Stimulated activated effector memory CD8-positive, alpha-beta T cell treated with anti-CD3 and anti-CD28 coated beads, Interleukin-12 subunit alpha, Interleukin-12 subunit beta, amount 100 ng/mL, for 72 hours (primary cell): Measurements from ENCODE around the gene ARHGAP26.

Experiments
- ATAC-seq: fragments of 150-1000 bp; cut with Tn5 transposase; 2 replicates; pipeline ENCODE4 v1.10.0; 2021
- DNase-seq, 2 donors: peaks; one replicate each; pipeline ENCODE4 v3.0.0; 2021 to 2022; ENCODE audit warnings: low spot score in 2 of 2
- H3K27ac Mint-ChIP-seq: one replicate; pipeline ENCODE4 v1.8.0; 2022; ENCODE audit warnings: mild to moderate bottlenecking, mixed read lengths
- H3K36me3 Mint-ChIP-seq: one replicate; pipeline ENCODE4 v1.8.0; 2022; ENCODE audit warnings: mild to moderate bottlenecking, mixed read lengths
- H3K4me1 Mint-ChIP-seq: one replicate; pipeline ENCODE4 v1.8.0; 2022; ENCODE audit warnings: mixed read lengths
- H3K4me3 Mint-ChIP-seq: one replicate; pipeline ENCODE4 v1.8.0; 2022; ENCODE audit warnings: mild to moderate bottlenecking, mixed read lengths
- H3K9me3 Mint-ChIP-seq: one replicate; pipeline ENCODE4 v1.8.0; 2022; ENCODE audit warnings: mixed read lengths

ARHGAP26 gene

GRCh38 chr5:142769793-142770649 is at the start of gene ARHGAP26:
ARHGAP26 (plus strand) TSS chr5:142770377; CDS start chr5:142770762, 385 bp downstream.
- peaks cover 16% of the 10 kb centered on the region for H3K36me3 Mint-ChIP-seq
- H3K4me3 Mint-ChIP-seq, result peak within 1 kb of the TSS; percentile 92
- peaks cover 49% of the 10 kb centered on the region for H3K4me1 Mint-ChIP-seq
- ATAC-seq (peak; percentile 94), DNase-seq (peak; percentile 86 to 96)
- H3K9me3 Mint-ChIP-seq, result no peaks in the 10 kb centered on the region
- peak within 1 kb of the TSS; percentile 90 for H3K27ac Mint-ChIP-seq

- H3K27ac Mint-ChIP-seq, result peak overlapping the region; percentile 7
- no peaks in the 10 kb centered on the region for H3K9me3 Mint-ChIP-seq
- no peaks in the 10 kb centered on the region for H3K36me3 Mint-ChIP-seq
- no peak overlapping the region for H3K4me3 Mint-ChIP-seq
- H3K4me1 Mint-ChIP-seq, result peaks cover 6% of the 10 kb centered on the region
- DNase-seq (no peak), ATAC-seq (no peak)
These were observed 49.4 kb upstream of the ARHGAP26 start for GRCh38 chr5:142720641-142721271.

GRCh38 chr5:142722146-142722545 is 48.0 kb upstream of the ARHGAP26 start:
- Mint-ChIP-seq H3K36me3 (no peaks in the 10 kb centered on the region), H3K9me3 (no peaks in the 10 kb centered on the region), H3K4me3 (no peak overlapping the region), H3K27ac (no peak overlapping the region), H3K4me1 (peaks cover 11% of the 10 kb centered on the region)
- ATAC-seq, result no peak
- DNase-seq, result no peak

GRCh38 chr5:142722896-142723295 is 47.3 kb upstream of the ARHGAP26 start:
- DNase-seq, result no peak
- Mint-ChIP-seq H3K27ac (no peak overlapping the region), H3K36me3 (no peaks in the 10 kb centered on the region), H3K9me3 (no peaks in the 10 kb centered on the region), H3K4me1 (peaks cover 11% of the 10 kb centered on the region), H3K4me3 (no peak overlapping the region)
- no peak for ATAC-seq

- no peak overlapping the region for H3K27ac Mint-ChIP-seq
- H3K4me3 Mint-ChIP-seq, result no peak overlapping the region
- DNase-seq (no peak), ATAC-seq (no peak)
- H3K4me1 Mint-ChIP-seq, result peaks cover 16% of the 10 kb centered on the region
- no peaks in the 10 kb centered on the region for H3K9me3 Mint-ChIP-seq
- H3K36me3 Mint-ChIP-seq, result no peaks in the 10 kb centered on the region
These were observed 45.4 kb upstream of the ARHGAP26 start for GRCh38 chr5:142724821-142725220.

- Mint-ChIP-seq H3K9me3 (no peaks in the 10 kb centered on the region), H3K4me3 (no peak overlapping the region), H3K27ac (peak overlapping the region; percentile 38), H3K4me1 (peaks cover 16% of the 10 kb centered on the region), H3K36me3 (no peaks in the 10 kb centered on the region)
- no peak for DNase-seq
- no peak for ATAC-seq
These were observed 44.7 kb upstream of the ARHGAP26 start for GRCh38 chr5:142725231-142726187.

- Mint-ChIP-seq H3K4me1 (peaks cover 16% of the 10 kb centered on the region), H3K27ac (peak overlapping the region; percentile 38), H3K9me3 (no peaks in the 10 kb centered on the region), H3K36me3 (no peaks in the 10 kb centered on the region), H3K4me3 (no peak overlapping the region)
- ATAC-seq (peak; percentile 75), DNase-seq (no peak)
These were observed 43.9 kb upstream of the ARHGAP26 start for GRCh38 chr5:142726188-142726731.

GRCh38 chr5:142727735-142728047 is 42.5 kb upstream of the ARHGAP26 start:
- ATAC-seq (no peak), DNase-seq (no peak)
- no peak overlapping the region for H3K4me3 Mint-ChIP-seq
- no peaks in the 10 kb centered on the region for H3K36me3 Mint-ChIP-seq
- H3K27ac Mint-ChIP-seq, result no peak overlapping the region
- no peaks in the 10 kb centered on the region for H3K9me3 Mint-ChIP-seq
- peaks cover 20% of the 10 kb centered on the region for H3K4me1 Mint-ChIP-seq

GRCh38 chr5:142735323-142736246 is 34.6 kb upstream of the ARHGAP26 start:
- no peak overlapping the region for H3K27ac Mint-ChIP-seq
- DNase-seq (no peak), ATAC-seq (no peak)
- no peaks in the 10 kb centered on the region for H3K9me3 Mint-ChIP-seq
- H3K4me3 Mint-ChIP-seq, result no peak overlapping the region
- peaks cover 49% of the 10 kb centered on the region for H3K4me1 Mint-ChIP-seq
- no peaks in the 10 kb centered on the region for H3K36me3 Mint-ChIP-seq

- no peak overlapping the region for H3K4me3 Mint-ChIP-seq
- H3K27ac Mint-ChIP-seq, result no peak overlapping the region
- ATAC-seq (no peak), DNase-seq (no peak)
- H3K4me1 Mint-ChIP-seq, result peaks cover 49% of the 10 kb centered on the region
- no peaks in the 10 kb centered on the region for H3K9me3 Mint-ChIP-seq
- H3K36me3 Mint-ChIP-seq, result no peaks in the 10 kb centered on the region
These were observed 33.9 kb upstream of the ARHGAP26 start for GRCh38 chr5:142736247-142736632.

GRCh38 chr5:142737179-142737578 is 33.0 kb upstream of the ARHGAP26 start:
- no peak overlapping the region for H3K27ac Mint-ChIP-seq
- H3K4me1 Mint-ChIP-seq, result peaks cover 49% of the 10 kb centered on the region
- DNase-seq, result no peak
- no peak for ATAC-seq
- H3K9me3 Mint-ChIP-seq, result no peaks in the 10 kb centered on the region
- H3K4me3 Mint-ChIP-seq, result no peak overlapping the region
- no peaks in the 10 kb centered on the region for H3K36me3 Mint-ChIP-seq

GRCh38 chr5:142740474-142741242 is 29.5 kb upstream of the ARHGAP26 start:
- no peak overlapping the region for H3K27ac Mint-ChIP-seq
- DNase-seq (no peak), ATAC-seq (no peak)
- H3K4me3 Mint-ChIP-seq, result no peak overlapping the region
- H3K4me1 Mint-ChIP-seq, result peaks cover 18% of the 10 kb centered on the region
- no peaks in the 10 kb centered on the region for H3K9me3 Mint-ChIP-seq
- no peaks in the 10 kb centered on the region for H3K36me3 Mint-ChIP-seq

GRCh38 chr5:142743592-142744441 is 26.4 kb upstream of the ARHGAP26 start:
- Mint-ChIP-seq H3K9me3 (no peaks in the 10 kb centered on the region), H3K4me3 (no peak overlapping the region), H3K36me3 (no peaks in the 10 kb centered on the region), H3K4me1 (peaks cover 6% of the 10 kb centered on the region), H3K27ac (no peak overlapping the region)
- DNase-seq, result no peak
- no peak for ATAC-seq
